ENCODE measurements around the gene IYD. TPM values are rescaled to one million over a fixed set of nuclear protein-coding genes. Genes with fewer than 3 reads are reported as not detected.

IYD gene
- total and polyA plus RNA-seq, 9 of the 15 experiments (the other 6 are each of a cell fraction or from before 2014, with no cell fraction given) = not detected

DNA sequence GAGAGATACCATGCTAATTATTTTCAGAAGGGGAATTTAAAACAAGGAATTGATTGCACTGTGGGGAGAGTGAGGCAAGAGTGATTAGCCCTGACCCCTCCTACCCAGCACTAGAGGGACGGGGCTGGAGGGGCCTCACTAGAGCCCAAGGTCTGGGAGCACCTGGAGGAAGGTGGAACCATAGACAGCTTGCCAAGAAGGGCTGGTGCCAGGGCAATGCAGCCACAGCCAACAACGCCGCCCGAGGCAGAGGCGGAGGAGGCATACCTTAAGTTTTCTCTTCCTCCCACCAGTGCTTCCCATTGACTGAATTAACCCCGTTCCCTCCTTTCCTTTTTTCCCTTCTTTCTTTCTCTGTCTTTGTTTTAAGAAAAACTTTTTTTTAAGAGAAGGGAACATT, 40.0 kb downstream of the IYD start:
- Histone ChIP-seq H3K4me1 (replicated peaks in 1 of 2; ENCODE audit: control insufficient read depth in 2 of 2, insufficient read depth in 2 of 2, low read length in 2 of 2) (no peaks in the 10 kb centered on the region), H2AFZ (ENCODE audit: low read depth, low read length) (no peak overlapping the region), H3K9me3 (replicated peaks; ENCODE audit: control insufficient read depth, insufficient read depth, low read depth, low read length) (no peaks in the 10 kb centered on the region), H4K20me1 (replicated peaks; ENCODE audit: control insufficient read depth, insufficient read depth, low read length) (no peaks in the 10 kb centered on the region), H3K9me1 (ENCODE audit: control insufficient read depth, insufficient read depth, low read length) (no peaks in the 10 kb centered on the region), H3K79me2 (ENCODE audit: control insufficient read depth, insufficient read depth, low read length) (no peaks in the 10 kb centered on the region), H3K27ac (ENCODE audit: extremely low read depth, low read depth, low read length) (no peak overlapping the region), H3K4me2 (ENCODE audit: insufficient read depth, low read length) (no peak overlapping the region), H3K9ac (ENCODE audit: insufficient read depth in 1 of 2, low read depth in 2 of 2, low read length in 2 of 2) (no peak overlapping the region), H3K4me3 (no peak overlapping the region), H3K27me3 (ENCODE audit: control insufficient read depth in 2 of 2, insufficient read depth in 2 of 2, low read length in 2 of 2) (peaks cover 18 to 26% of the 10 kb centered on the region in 2 experiments; a peak in 4 of 5 replicates), H3K36me3 (ENCODE audit: control insufficient read depth, insufficient read depth, low read length) (no peaks in the 10 kb centered on the region)
- WGBS (ENCODE audit: insufficient coverage, low coverage, missing lambda C conversion rate) = 2% methylated on average over 6 of the region's 6 CpGs
- ATAC-seq = no peak
- TF ChIP-seq BHLHE40 (IDR thresholded peaks at IDR 0.05; ENCODE audit: low read length) (no peak), NBN (IDR thresholded peaks at IDR 0.05; ENCODE audit: low read depth) (no peak), CBX2 (IDR thresholded peaks at IDR 0.05; ENCODE audit: insufficient read depth, low read length, poor library complexity, severe bottlenecking) (no peak), GATAD2B (IDR thresholded peaks at IDR 0.05; ENCODE audit: borderline replicate concordance) (no peak)
- CTCF ChIA-PET (ENCODE audit: low intra/inter-chr PET ratio) = no interaction called here
- POLR2A ChIA-PET = interaction anchor here (1.0 to 1.3 kb wide), 2 partner anchors 9 to 62 kb away, joined by 3 to 5 read pairs; no protein-coding TSS in a partner anchor
- intact Hi-C loops (cut with micrococcal nuclease) = no loop called here
- FAIRE-seq = no peak
- in situ Hi-C loops (cut with MboI) = loop anchor here (10.0 kb wide), 1 partner anchor 464 kb away; the partner anchor contains the start of gene ULBP2
- no TSS peak for BruUV-seq (replicated peaks)
- DNase-seq (ENCODE audit: extremely low read depth in 1 of 4, low spot score in 3 of 4) = no peak

- in situ Hi-C loops (cut with MboI) = loop anchor here (10.0 kb wide), 1 partner anchor 465 kb away; the partner anchor contains the start of gene ULBP2
- peak in 1 of 4 experiments; percentile 18 for DNase-seq (ENCODE audit: extremely low read depth in 1 of 4, low spot score in 3 of 4)
- Histone ChIP-seq H3K27ac (ENCODE audit: extremely low read depth, low read depth, low read length) (no peak overlapping the region), H2AFZ (ENCODE audit: low read depth, low read length) (no peak overlapping the region), H3K4me3 (no peak overlapping the region), H3K9me3 (replicated peaks; ENCODE audit: control insufficient read depth, insufficient read depth, low read depth, low read length) (no peaks in the 10 kb centered on the region), H3K9me1 (ENCODE audit: control insufficient read depth, insufficient read depth, low read length) (no peaks in the 10 kb centered on the region), H3K36me3 (ENCODE audit: control insufficient read depth, insufficient read depth, low read length) (no peaks in the 10 kb centered on the region), H3K27me3 (ENCODE audit: control insufficient read depth in 2 of 2, insufficient read depth in 2 of 2, low read length in 2 of 2) (peaks cover 18 to 26% of the 10 kb centered on the region in 2 experiments; a peak in 4 of 5 replicates), H3K9ac (ENCODE audit: insufficient read depth in 1 of 2, low read depth in 2 of 2, low read length in 2 of 2) (no peak overlapping the region), H3K4me2 (ENCODE audit: insufficient read depth, low read length) (no peak overlapping the region), H4K20me1 (replicated peaks; ENCODE audit: control insufficient read depth, insufficient read depth, low read length) (no peaks in the 10 kb centered on the region), H3K4me1 (replicated peaks in 1 of 2; ENCODE audit: control insufficient read depth in 2 of 2, insufficient read depth in 2 of 2, low read length in 2 of 2) (no peaks in the 10 kb centered on the region), H3K79me2 (ENCODE audit: control insufficient read depth, insufficient read depth, low read length) (no peaks in the 10 kb centered on the region)
- FAIRE-seq = peak; percentile 52
- ChIA-PET POLR2A (interaction anchor here (1.2 to 1.5 kb wide), 2 partner anchors 16 to 392 kb away, joined by 3 to 5 read pairs; no protein-coding TSS in a partner anchor), CTCF (ENCODE audit: low intra/inter-chr PET ratio) (no interaction called here)
- 0% methylated on average over 1 of the region's 1 CpG for WGBS (ENCODE audit: insufficient coverage, low coverage, missing lambda C conversion rate)
- TF ChIP-seq SMAD4 (CRISPR knock-in tag; conservative IDR thresholded peaks at IDR 0.05) (0 out of 2 replicates have a peak, but pooled peaks have one; percentile 36), RAD21 (CRISPR knock-in tag; conservative IDR thresholded peaks at IDR 0.05 in 1 of 2, IDR thresholded peaks at IDR 0.05 in 1 of 2) (0 out of 4 replicates have a peak, but pooled peaks of 1 of the 2 experiments have one; percentile 4), NFIC (IDR thresholded peaks at IDR 0.05) (peak; percentile 97), ZNF830 (CRISPR knock-in tag; IDR thresholded peaks at IDR 0.05) (no peak), ZBTB7A (IDR thresholded peaks at IDR 0.05; ENCODE audit: borderline replicate concordance, control insufficient read depth, low read depth, low read length) (no peak), ZNF511 (CRISPR knock-in tag; IDR thresholded peaks at IDR 0.05) (no peak), NFIX (CRISPR knock-in tag; IDR thresholded peaks at IDR 0.05; ENCODE audit: low read depth) (peak; percentile 96)
- TF ChIP-seq, protein P1, sequence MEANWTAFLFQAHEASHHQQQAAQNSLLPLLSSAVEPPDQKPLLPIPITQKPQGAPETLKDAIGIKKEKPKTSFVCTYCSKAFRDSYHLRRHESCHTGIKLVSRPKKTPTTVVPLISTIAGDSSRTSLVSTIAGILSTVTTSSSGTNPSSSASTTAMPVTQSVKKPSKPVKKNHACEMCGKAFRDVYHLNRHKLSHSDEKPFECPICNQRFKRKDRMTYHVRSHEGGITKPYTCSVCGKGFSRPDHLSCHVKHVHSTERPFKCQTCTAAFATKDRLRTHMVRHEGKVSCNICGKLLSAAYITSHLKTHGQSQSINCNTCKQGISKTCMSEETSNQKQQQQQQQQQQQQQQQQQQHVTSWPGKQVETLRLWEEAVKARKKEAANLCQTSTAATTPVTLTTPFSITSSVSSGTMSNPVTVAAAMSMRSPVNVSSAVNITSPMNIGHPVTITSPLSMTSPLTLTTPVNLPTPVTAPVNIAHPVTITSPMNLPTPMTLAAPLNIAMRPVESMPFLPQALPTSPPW (CRISPR knock-in tag; IDR thresholded peaks at IDR 0.05) = peak; percentile 38; the same call in 1 of the 2 replicates
- intact Hi-C loops (cut with micrococcal nuclease) = no loop called here
- ATAC-seq = no peak
- no TSS peak for BruUV-seq (replicated peaks)
These were observed 40.8 kb downstream of the IYD start for GRCh38 chr6:150409576-150410066.

Data from K562 (cell line).